ENCODE data around the gene TKTL1. TPM values are rescaled to one million over a fixed set of nuclear protein-coding genes. Genes with fewer than 3 reads are reported as not detected.

Gene TKTL1
- total and polyA plus RNA-seq, 2 of the 4 experiments (the other 2 are of a cell fraction): not detected

- no peak for TF ChIP-seq RCOR1 (IDR thresholded peaks at IDR 0.05; ENCODE audit: insufficient replicate concordance, low read length)
Measured at GRCh38 chrX:154327038-154327820, 31.6 kb downstream of the TKTL1 start (continued).

GRCh38 chrX:154328646-154329045 is 33.1 kb downstream of the TKTL1 start:
- ChIA-PET CTCF (no interaction called here), POLR2A (ENCODE audit: unreplicated experiment) (no interaction called here)
- Histone ChIP-seq H2AK9ac (replicated peaks; ENCODE audit: low read depth, low read length, poor library complexity) (no peak overlapping the region), H3K56ac (ENCODE audit: extremely low read depth, insufficient read depth, low read length) (no peak overlapping the region), H2BK20ac (ENCODE audit: low read depth, low read length) (no peak overlapping the region), H3K4ac (ENCODE audit: low read depth, low read length) (no peak overlapping the region), H3K9ac (ENCODE audit: low read depth, low read length) (no peak overlapping the region), H3K4me1 (ENCODE audit: control insufficient read depth, insufficient read depth, low read length) (peaks cover 4% of the 10 kb centered on the region; the same call in 1 of the 2 replicates), H2BK120ac (ENCODE audit: low read depth, low read length) (no peak overlapping the region), H3K36me3 (ENCODE audit: control insufficient read depth, insufficient read depth, low read length) (no peaks in the 10 kb centered on the region), H2AK5ac (ENCODE audit: low read depth, low read length) (no peak overlapping the region), H4K91ac (ENCODE audit: insufficient read depth, low read depth, low read length) (no peak overlapping the region), H3K14ac (replicated peaks; ENCODE audit: low read depth, low read length) (no peak overlapping the region), H2BK5ac (ENCODE audit: low read depth, low read length, poor library complexity, severe bottlenecking) (no peak overlapping the region), H3K4me3 (ENCODE audit: insufficient read depth, low read depth, low read length) (no peak overlapping the region), H3K9me1 (ENCODE audit: insufficient read depth, low read length) (no peaks in the 10 kb centered on the region), H3K4me2 (ENCODE audit: low read depth, low read length) (no peak overlapping the region), H3K9me3 (ENCODE audit: control insufficient read depth, insufficient read depth, low read length) (no peaks in the 10 kb centered on the region), H4K5ac (ENCODE audit: low read depth, low read length) (no peak overlapping the region), H4K8ac (ENCODE audit: low read depth in 2 of 2, low read length in 2 of 2) (no peak overlapping the region), H2AFZ (replicated peaks; ENCODE audit: low read length, poor library complexity) (no peak overlapping the region), H3K18ac (ENCODE audit: low read depth, low read length) (no peak overlapping the region), H3K79me1 (ENCODE audit: low read depth in 1 of 2, low read length in 2 of 2) (no peaks in the 10 kb centered on the region), H3K27me3 (ENCODE audit: control insufficient read depth, insufficient read depth, low read length) (peaks cover 45% of the 10 kb centered on the region), H2BK15ac (ENCODE audit: low read depth, low read length) (no peak overlapping the region), H4K20me1 (ENCODE audit: insufficient read depth, low read length) (no peaks in the 10 kb centered on the region; the same call in 1 of the 2 replicates), H3K23ac (ENCODE audit: low read depth, low read length) (no peak overlapping the region), H3K27ac (ENCODE audit: insufficient read depth, low read length) (no peak overlapping the region)
- 62% methylated on average over 2 of the region's 5 CpGs; no CpG with 5 or more reads in 1 of the 2 experiments for WGBS, 2 experiments (ENCODE audit: extremely low coverage in 2 of 2, insufficient read length in 1 of 2)
- TF ChIP-seq RFX5 (IDR thresholded peaks at IDR 0.05; ENCODE audit: low read depth, low read length) (no peak), CEBPB (IDR thresholded peaks at IDR 0.05; ENCODE audit: low read depth, low read length) (no peak), SMC3 (IDR thresholded peaks at IDR 0.05; ENCODE audit: low read depth, low read length) (no peak), RAD21 (IDR thresholded peaks at IDR 0.05; ENCODE audit: low read length) (no peak), NFE2L2 (IDR thresholded peaks at IDR 0.05; ENCODE audit: low read depth, low read length) (no peak), POLR2A (IDR thresholded peaks at IDR 0.05; ENCODE audit: low read depth, low read length) (no peak), BHLHE40 (IDR thresholded peaks at IDR 0.05; ENCODE audit: low read depth, low read length) (no peak), MAFK (IDR thresholded peaks at IDR 0.05; ENCODE audit: low read depth, low read length) (no peak)
- TF ChIP-seq, protein P1, sequence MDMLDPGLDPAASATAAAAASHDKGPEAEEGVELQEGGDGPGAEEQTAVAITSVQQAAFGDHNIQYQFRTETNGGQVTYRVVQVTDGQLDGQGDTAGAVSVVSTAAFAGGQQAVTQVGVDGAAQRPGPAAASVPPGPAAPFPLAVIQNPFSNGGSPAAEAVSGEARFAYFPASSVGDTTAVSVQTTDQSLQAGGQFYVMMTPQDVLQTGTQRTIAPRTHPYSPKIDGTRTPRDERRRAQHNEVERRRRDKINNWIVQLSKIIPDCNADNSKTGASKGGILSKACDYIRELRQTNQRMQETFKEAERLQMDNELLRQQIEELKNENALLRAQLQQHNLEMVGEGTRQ (IDR thresholded peaks at IDR 0.05; ENCODE audit: low read depth, low read length): no peak
- TF ChIP-seq, protein P2, sequence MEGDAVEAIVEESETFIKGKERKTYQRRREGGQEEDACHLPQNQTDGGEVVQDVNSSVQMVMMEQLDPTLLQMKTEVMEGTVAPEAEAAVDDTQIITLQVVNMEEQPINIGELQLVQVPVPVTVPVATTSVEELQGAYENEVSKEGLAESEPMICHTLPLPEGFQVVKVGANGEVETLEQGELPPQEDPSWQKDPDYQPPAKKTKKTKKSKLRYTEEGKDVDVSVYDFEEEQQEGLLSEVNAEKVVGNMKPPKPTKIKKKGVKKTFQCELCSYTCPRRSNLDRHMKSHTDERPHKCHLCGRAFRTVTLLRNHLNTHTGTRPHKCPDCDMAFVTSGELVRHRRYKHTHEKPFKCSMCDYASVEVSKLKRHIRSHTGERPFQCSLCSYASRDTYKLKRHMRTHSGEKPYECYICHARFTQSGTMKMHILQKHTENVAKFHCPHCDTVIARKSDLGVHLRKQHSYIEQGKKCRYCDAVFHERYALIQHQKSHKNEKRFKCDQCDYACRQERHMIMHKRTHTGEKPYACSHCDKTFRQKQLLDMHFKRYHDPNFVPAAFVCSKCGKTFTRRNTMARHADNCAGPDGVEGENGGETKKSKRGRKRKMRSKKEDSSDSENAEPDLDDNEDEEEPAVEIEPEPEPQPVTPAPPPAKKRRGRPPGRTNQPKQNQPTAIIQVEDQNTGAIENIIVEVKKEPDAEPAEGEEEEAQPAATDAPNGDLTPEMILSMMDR (conservative IDR thresholded peaks at IDR 0.05; ENCODE audit: low read depth, low read length): no peak
- intact Hi-C loops (cut with micrococcal nuclease): no loop called here
- dilution Hi-C loops (cut with HindIII; ENCODE audit: low sequenced_read_pairs, unreplicated experiment): no loop called here
- DNase-seq (no peak), ATAC-seq (ENCODE audit: low read depth) (no peak)
- no TSS peak for BruUV-seq (replicated peaks)
- in situ Hi-C loops (cut with MboI; ENCODE audit: low sequenced_read_pairs): no loop called here
